GM19035 (cell line): Measurements from ENCODE around the gene ATOSA.
A peak's percentile ranks its signal among the peaks of the same experiment; 100 is the strongest.

ENCODE experiments used
- ATAC-seq: cut with Tn5 transposase; IDR thresholded peaks from one replicate; pipeline ENCODE4 v1.9.1; 2021; ENCODE audit not compliant: unreplicated experiment

Gene ATOSA

GRCh38 chr15:52679232-52680040 lies at the start of gene ATOSA:
ATOSA (minus strand) TSS chr15:52679388; CDS start chr15:52678021, 1,367 bp downstream.
- ATAC-seq = peak; percentile 74

GRCh38 chr15:52728899-52729298 lies 49.7 kb upstream of the ATOSA start:
- ATAC-seq = no peak

- no peak for ATAC-seq
Observed at GRCh38 chr15:52727815-52728214, 48.6 kb upstream of the ATOSA start.

- no peak for ATAC-seq
Observed at GRCh38 chr15:52726195-52726594, 47.0 kb upstream of the ATOSA start.

- no peak for ATAC-seq
Observed at GRCh38 chr15:52718551-52718950, 39.4 kb upstream of the ATOSA start.

DNA sequence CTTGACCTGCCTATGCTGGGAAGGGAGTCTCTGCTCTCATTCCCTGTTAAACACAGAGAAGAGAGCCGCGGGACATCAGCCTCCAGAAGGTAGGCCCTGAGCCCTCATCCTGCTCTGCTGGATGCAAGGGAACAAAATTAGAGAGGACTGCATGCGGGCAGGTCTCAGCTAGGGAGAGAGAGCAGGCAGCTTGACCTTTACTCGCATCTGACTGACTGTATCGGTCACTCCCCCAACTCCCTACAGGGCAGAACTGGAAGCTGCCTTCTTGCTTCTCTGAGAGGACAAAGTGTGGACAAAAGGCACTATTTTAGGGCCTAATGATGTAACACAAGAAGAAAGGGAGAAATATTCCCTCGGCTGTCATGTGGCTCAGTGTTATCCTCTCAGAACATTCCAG lies 38.7 kb upstream of the ATOSA start:
- no peak for ATAC-seq

GRCh38 chr15:52717481-52717880 lies 38.3 kb upstream of the ATOSA start:
- ATAC-seq = no peak

DNA sequence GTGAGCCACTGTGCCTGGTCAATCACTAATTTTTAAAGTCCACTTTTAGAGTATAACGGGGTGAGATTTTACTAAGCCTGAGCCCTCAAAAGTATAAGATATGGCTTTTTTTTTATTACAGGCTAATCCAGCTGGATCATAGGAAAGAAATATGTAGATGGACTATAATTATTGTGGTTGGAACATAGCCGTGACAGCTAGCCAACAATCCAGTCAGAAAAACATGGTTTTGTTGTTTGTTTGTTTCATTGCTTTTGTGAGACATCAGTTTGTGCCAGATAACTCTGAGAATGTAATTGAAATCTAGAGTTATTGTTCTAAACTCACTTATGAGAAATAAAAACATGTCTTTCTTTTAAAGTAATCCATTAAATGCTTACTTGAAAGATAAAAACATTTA lies 37.3 kb upstream of the ATOSA start:
- no peak for ATAC-seq

GRCh38 chr15:52715411-52715810 lies 36.2 kb upstream of the ATOSA start:
- no peak for ATAC-seq

GRCh38 chr15:52714968-52715367 lies 35.8 kb upstream of the ATOSA start:
- no peak for ATAC-seq

GRCh38 chr15:52710708-52711389 lies 31.7 kb upstream of the ATOSA start:
- no peak for ATAC-seq

DNA sequence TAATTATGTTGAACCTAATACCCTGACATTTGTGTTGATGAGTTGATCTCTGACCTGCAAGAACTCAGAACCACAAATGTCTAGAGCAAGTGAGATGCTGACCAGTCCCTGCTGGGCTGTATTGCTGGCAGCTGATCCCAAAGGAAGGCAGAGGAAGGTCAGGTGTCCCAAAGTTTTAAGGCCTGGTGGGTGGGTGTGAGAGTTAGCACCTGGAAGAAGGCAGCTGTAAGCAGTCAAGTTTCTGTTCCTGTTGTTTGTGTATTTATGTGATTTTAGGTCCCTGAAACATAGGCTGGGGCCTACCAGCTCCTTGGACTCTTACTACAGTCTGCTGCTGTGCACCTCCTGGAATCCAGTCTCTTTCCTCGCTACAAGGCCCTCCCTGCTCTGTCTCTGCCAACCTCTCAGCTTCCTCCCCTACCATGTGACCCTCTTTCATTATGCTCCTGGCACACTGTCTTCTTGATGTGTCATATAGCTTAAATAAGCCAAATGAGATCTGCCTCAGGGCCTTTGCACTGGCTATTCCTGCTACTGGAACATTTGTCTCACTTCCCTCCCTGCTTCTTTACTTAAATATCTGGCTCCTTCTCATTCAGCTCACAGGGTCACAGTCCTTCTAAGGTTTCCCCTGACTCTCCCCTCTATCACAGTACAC lies 31.0 kb upstream of the ATOSA start:
- ATAC-seq = peak; percentile 56

DNA sequence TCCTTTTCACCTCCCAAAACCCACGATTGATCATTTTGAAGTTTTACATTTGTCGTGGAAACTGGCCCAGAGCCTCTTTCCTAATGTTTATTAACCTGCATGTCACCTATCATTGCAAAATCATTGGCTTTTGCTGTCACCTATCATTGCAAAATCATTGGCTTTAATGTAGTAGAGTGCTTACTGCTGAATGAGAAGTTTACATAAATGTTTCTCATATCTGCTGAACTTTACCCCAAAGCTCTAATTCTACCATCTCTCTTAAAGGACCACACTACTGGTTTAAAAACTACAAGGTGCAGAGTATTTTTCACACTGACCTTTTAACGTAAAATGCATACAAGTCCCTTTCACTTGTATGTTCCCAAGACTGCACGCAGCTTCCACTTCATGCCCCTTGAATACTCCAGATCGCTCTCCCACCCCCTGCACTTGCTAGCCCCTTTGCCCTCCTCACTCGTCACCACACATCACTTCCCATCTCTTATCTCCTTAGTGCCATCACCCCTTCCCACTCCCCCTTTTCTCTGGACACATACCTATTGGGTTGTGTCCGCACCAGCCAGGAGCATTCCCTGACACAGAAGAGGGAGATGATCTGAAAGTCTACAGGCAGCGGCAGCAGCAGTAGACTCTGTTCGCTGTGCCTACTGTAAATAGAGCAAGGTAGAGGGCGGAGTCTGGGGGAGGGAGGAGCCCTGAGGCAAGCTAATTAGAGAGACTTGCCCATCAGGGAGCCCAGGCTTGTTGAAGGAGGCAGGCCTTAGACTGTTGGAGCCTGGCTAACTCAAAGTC lies 30.2 kb upstream of the ATOSA start:
- ATAC-seq = peak; percentile 80

DNA sequence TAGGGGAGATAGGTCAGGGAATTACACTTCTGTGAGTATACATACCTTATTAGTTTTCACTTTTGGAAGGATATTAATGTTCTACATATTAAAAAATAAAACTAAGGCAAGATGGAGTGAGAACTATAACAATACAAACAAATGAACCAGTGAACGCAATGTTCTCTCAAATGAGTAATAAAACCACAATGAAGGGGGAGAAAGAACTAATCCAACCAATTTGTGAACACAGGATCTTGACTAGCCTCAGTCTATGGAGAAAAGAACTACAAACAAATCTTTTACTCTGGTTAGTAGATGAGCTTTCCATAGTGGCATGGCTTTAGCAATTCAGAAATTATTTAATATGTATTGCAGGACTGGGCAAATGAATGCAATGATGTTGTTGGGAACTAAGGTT lies 26.9 kb upstream of the ATOSA start:
- ATAC-seq = no peak

GRCh38 chr15:52702390-52702789 lies 23.2 kb upstream of the ATOSA start:
- ATAC-seq = no peak

GRCh38 chr15:52699457-52699856 lies 20.3 kb upstream of the ATOSA start:
- no peak for ATAC-seq

DNA sequence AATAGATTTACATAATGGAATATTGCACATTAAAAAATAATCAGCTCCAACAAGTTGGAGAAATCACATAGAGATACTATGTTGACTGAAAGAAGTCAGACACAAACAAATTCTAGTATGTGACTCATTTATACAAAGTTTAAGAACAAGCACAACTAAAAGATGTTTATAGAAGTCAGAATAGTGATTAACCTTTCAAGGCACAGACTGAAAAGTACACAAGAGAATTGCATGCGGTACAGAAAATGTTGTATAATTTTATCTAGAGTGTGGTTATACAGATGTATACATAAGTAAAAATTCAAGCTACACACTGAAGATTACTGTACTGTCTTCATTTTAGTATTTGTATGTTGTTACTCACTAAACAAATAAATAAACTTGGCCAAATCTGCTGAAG lies 19.3 kb upstream of the ATOSA start:
- ATAC-seq = no peak

- no peak for ATAC-seq
Observed at GRCh38 chr15:52697051-52697450, 17.9 kb upstream of the ATOSA start.

GRCh38 chr15:52695154-52695553 lies 16.0 kb upstream of the ATOSA start:
- no peak for ATAC-seq

GRCh38 chr15:52689562-52689961 lies 10.4 kb upstream of the ATOSA start:
- no peak for ATAC-seq

GRCh38 chr15:52683580-52683979 lies 4.4 kb upstream of the ATOSA start:
- ATAC-seq = peak; percentile 37
